GM19463 (cell line): ENCODE data around the gene FTO.

Experiments
- ATAC-seq: cut with Tn5 transposase; IDR thresholded peaks from one replicate; pipeline ENCODE4 v1.9.1; 2021; ENCODE audit warnings: mild to moderate bottlenecking, moderate library complexity; ENCODE audit not compliant: unreplicated experiment

Gene FTO

DNA sequence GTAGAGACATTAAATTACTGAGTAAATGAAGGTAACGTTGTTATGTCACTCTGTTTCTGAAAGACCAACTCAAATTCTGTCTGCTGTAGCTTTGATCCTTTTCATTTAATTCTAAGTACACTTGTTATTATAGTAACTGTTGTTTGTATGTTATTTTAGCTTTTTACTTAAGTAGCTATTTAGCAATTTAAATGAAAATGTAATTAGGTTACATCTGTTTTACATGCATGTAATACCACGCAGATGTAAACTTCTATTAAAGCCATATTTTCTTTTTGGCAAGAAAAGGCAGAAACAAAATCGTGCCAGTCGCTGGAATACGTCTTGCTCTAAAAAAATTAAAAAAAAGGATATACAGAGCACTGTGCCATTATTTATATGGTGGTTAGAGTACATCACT lies 282.8 kb downstream of the FTO start:
- no peak for ATAC-seq

DNA sequence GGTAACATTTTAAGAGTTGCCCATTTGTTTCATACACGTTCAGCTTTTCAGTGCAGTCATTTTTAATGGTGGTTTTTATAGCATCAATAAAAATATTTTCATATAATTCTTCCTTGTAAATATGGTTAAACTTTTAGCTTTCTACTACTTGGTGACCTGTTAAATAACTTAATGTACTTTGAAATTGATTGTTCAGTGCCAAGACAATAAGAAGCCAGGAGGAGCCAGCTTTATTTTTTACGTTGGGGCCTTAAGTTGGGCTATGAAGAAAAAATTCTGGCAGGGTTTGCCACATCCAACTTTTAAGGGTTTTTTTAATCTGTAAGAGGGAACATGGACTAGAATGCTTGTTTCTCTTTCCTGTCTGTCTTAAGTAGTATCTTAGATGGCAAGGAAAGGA lies 284.2 kb downstream of the FTO start:
- ATAC-seq = no peak

DNA sequence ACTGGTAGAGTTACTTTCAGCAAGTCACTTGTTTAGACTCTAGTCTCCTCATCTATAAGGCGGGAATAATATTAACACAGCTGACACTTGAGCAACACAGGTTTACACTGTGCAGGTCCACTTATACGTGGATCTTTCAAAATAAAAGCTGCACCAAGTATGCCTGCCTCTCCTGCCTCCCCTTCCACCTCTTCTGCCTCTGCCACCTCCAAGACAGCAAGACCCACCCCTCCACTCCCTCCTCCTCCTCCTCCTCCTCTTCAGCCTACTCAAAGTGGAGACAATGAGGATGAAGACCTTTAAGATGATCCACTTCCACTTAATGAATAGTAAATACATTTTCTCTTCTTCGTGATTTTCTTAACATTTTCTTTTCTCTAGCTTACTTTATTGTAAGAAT lies 285.6 kb downstream of the FTO start:
- ATAC-seq = no peak

- no peak for ATAC-seq
Measured at GRCh38 chr16:53991754-53992378, 287.9 kb downstream of the FTO start.

- ATAC-seq = no peak
Measured at GRCh38 chr16:53995378-53995777, 291.4 kb downstream of the FTO start.

DNA sequence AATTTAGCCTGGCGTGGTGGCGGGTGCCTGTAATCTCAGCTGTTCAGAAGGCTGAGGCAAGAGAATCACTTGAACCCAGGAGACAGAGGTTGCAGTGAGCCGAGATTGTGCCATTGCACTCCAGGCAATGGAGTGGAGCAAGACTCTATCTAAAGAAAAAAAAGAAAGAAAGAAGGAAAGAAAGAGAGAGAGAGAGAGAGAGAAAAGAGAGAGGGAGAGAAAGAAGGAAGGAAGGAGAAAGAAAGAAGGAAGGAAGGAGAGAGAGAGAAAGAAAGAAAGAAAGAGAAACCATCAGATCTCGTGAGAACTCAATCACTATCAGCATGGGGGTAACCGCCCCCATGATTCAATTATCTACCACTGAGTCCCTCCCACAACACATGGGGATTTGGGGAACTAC lies 293.0 kb downstream of the FTO start:
- no peak for ATAC-seq

GRCh38 chr16:53998024-53998810 lies 294.3 kb downstream of the FTO start:
- no peak for ATAC-seq

DNA sequence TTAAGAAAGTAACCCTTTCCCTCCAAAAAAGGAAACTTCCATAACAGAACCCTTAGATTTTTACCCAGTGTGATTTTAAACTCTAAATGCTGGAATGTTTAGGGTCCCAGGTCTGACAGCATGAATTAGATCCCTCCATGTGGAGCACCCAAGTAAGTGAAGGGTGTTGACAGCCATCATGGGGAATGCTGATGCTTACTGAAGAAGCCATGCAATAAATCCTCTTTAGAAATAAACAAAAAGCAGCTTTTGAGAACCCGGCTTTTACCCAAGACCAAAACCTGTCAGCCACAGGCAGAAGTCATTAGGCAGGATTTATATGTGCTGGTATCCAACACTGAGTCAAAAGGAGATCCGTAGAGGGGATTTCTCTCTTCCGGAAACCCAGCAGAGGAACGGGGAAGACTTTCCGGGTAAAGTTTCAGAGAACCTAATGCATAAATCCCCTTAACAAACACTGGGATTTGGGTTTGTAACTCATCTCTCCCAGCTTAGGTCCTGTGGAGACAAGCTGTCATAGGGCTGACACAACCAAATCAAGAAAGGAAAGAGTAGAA lies 295.1 kb downstream of the FTO start:
- no peak for ATAC-seq

DNA sequence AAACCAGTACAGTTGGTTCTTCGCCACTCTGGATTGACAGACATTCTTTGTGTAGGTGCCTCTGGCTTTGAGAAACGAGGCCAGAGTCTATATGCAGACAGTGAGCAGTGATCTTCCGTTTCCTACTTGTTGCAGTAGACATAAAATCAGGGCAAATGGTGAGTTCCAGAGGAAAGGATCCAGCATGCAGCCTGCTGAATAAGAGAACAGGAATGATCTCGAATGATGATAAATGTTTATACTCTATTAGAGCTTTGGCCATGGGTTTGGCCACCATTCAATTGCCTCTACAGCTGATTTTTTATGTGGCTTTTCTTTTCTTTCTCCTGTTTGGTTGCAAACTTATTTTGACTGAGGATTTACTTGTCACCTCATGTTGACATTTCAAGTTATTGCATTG lies 295.9 kb downstream of the FTO start:
- ATAC-seq = no peak

DNA sequence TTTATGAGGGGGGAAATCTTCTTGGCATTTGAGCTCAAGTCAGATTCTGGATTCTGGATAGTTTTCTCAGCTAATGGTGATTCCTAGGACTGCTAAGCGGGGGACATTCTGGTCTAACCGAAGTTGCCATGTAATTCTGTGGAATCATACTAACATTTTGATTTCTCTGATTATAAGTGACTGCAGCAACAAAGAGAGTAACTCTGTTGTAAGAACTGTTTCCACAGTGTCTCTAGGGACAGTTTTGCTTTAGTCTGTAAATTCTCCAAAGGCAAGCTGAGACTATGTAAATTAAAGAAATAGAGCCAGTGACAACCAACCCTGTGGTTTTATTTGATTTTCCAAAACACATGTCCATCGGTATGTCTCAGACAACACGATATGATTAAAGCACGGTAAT lies 296.4 kb downstream of the FTO start:
- no peak for ATAC-seq

- ATAC-seq = no peak
Measured at GRCh38 chr16:54006693-54007092, 302.7 kb downstream of the FTO start.

DNA sequence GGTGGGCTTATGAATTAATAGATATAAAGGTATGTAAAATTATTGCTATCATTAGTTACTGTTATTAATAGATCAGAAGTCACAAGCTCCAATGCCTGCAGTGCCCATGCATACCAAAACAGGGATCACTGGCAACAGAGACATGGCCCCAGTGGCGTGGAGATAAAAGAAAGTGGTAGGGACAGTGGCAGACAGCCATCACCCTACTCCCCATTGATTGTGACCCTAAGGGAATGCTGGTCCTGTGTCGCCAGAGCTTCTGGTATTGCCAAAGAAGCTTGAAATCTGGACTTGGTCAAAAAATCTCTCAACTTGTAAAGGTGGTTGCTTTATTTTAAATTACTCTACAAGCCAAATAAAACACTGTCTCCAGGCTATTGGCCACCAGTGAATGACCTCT lies 303.5 kb downstream of the FTO start:
- ATAC-seq = no peak

DNA sequence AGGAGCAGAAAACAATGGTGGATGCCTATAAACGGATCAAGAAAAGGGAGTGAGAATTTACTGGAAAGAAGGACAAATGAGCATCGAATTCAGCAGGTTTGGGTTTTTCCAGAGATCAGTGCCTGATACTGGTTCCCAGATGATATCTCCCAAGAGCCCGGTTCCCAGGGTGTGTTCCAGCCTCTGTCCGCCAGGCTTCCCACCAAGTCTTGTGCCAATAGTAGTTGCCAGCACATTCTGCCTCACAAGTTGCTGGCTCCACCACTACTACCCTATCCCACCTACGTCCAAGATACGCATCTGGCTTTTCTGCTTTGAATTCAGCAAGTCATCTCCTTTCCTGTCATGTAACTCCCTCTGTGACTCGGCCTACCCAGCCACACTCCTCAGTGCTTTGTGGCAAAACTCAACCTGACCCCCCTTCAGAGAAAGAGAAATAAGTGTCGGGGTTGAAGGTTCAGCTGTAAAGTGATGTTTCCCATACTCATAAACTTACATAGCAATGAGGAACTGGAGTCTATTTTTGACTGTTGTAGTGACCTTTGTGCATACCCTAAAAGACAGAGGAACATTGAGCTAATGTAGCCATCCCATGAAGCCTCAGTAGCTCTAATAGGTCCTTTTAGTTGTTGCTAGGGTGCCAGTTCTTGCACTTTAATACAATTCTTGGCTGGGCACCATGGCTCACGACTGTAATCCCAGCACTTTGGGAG lies 305.7 kb downstream of the FTO start:
- no peak for ATAC-seq

DNA sequence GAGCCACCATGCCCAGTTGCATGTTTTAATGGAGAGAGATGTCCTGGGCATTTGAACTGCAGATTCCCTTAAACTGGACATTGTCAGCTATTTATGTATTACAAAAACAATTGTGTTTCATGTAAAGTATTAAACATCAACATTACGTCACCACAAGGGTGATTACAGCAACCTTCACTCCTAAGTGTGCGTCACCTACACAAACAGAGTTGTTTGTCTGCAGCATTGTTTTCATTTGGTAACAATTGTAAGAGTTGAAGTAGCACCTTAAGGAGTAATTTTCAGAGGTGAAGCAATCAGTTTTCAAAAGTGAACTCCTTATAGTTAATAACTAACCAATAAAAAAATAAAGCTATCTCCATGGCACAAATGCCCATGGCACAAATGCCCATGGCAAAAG lies 311.2 kb downstream of the FTO start:
- no peak for ATAC-seq

GRCh38 chr16:54022362-54022761 lies 318.4 kb downstream of the FTO start:
- ATAC-seq = no peak

DNA sequence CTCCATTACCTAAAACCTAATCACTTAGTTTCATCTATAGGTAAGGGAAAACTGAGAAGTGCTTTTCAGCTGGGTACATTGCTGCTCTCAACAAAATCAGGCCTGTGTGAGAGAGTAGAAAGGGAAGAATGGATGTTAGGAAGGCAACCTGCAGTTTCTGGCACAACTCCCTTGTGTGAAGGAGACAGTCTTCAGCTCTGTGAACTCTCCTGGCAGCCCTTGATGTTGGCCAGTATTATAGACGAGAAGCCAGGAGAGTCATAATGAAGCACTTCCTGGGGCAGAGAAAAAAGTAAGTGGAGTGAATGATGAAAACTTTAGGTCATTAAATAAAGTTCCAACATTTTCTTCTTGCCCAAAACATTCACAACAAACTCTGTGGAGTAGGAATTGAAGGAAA lies 322.5 kb downstream of the FTO start:
- ATAC-seq = no peak

DNA sequence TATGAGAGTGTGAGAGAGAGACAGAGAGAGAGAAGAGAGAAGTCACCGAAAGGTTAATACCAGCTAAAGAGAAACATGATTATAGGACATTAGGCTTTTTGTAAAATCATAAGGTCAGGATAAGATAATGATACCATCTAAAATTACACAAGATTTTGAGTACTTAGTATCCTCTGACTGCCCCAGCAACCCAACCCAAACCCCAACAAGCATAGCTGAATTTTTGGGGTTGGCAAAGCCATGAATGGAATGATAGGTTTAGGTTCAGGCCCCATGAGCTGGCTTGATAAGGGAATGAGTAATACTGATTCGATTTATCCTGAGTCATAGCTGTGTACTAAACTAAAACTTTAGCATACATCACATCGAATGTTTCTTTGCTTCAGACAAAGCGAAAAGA lies 323.1 kb downstream of the FTO start:
- ATAC-seq = no peak

DNA sequence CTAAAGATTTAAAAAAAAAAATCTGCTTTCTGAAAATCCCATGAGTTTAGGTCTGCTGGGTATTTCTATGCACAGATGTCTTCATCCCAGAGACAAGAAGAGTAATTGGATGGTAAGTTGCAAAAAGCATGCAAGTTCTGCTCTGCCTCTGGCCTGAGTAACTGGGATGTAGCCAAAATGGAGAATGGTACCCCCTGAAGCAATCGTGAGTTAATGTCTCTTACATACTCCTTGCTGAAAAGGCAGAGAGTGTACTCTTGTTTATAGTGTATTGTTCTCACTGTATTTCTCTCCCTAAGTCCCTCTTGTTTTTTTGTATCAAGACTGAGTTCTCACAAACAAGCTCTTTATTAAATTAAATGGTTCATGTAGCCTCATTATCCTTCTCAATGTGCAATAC lies 323.6 kb downstream of the FTO start:
- no peak for ATAC-seq

DNA sequence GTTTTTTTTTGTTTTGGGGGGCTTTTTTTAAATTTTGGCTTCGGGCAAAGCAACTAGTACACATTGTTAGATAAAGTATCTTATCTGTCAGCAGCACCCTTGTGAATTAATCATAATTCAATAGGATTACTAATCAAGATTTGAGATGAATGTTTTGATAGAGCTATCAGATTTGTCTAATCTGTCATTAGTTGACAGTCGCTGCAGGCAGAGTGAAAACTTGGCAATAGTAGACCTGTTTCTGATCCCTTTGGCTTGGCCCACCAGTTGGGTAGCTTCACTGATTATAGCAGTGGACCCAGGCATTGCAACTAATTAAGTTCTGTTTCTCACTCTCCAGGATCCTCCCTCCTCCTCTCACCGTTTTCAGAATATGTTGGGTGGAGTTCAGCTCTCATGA lies 324.0 kb downstream of the FTO start:
- no peak for ATAC-seq

DNA sequence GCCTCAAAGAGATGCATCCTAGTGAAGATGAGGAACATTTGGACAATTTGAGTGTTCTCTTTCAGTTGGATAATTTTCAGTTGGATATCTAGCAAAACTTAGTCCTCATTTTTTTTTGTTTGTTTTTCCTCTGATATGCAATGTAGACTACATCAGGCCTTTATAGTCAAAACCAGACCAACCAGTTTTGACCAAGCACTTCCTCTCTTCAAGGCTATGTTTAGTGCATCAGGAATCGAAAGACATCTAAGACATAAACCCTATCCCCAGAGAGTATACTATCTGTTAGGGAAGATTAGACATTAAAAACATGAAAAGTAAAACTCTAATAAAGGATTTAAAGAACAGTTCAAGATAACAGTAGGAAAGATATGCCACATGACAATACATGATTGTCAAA lies 326.5 kb downstream of the FTO start:
- no peak for ATAC-seq

GRCh38 chr16:54031107-54031760 lies 327.3 kb downstream of the FTO start:
- ATAC-seq = no peak
